Transverse colon (tissue), 4 donors: ENCODE measurements around the gene TMEM209.

ENCODE experiments used
- CTCF ChIP-seq, 5 experiments: fragments of 200-600 bp in 3 of 5; fragments of 450-650 bp in 2 of 5; sonication (generic) in 3 of 5; IDR thresholded peaks; 1 replicate in 2 of 5; 2 replicates in 3 of 5; pipeline ENCODE4 v1.5.1; 2016 to 2017; ENCODE audit warnings: antibody characterized with exemption in 5 of 5, inconsistent platforms in 3 of 5, mild to moderate bottlenecking in 2 of 5, moderate library complexity in 1 of 5
- POLR2A ChIP-seq: fragments of 450-650 bp; IDR thresholded peaks from one replicate; pipeline ENCODE4 v1.6.1; 2016; ENCODE audit warnings: antibody characterized with exemption, mild to moderate bottlenecking, moderate library complexity
- POLR2AphosphoS5 ChIP-seq, 3 donors: sonication (generic); formaldehyde crosslinking; IDR thresholded peaks; one replicate each; pipeline ENCODE4 v1.6.1; 2016; ENCODE audit warnings: antibody characterized with exemption in 3 of 3

DNA sequence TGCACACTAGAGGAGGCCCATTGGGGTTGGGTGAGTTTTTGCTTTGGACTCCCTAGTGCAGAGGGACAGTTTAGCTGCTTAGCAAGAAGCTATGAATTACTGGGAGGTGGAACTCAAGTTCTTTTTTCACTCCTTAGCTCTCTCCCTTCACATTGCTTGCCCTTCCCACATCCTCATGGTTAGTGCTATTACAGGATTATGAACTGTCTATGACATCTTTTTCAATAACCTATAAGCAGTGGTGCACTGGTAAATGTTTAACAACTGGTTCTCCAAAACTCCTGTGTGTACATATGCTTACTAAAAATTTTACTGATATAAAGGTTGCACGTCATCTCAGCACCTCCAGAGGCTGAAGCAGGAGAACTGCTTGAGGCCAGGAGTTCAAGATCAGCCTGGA lies 8.6 kb upstream of the TMEM209 start:
- TF ChIP-seq CTCF (IDR thresholded peaks at IDR 0.05), result no peak
- TF ChIP-seq POLR2A, result no peak
- TF ChIP-seq POLR2AphosphoS5 (IDR thresholded peaks at IDR 0.05), result no peak
